NCI-H2029 treated with DMSO at 0.1 percent for 48 hours (cell line): Measurements from ENCODE around the gene RASA3.
"Not testable (repeated sequence)": the region's sequence is repeated elsewhere in the genome, so short reads cannot be mapped to it uniquely, and the experiment has no call there.

Experiments
- DNase-seq: peaks from one replicate; lab custom pipeline; 2025; lab: John Stamatoyannopoulos, UW

RASA3 gene

GRCh38 chr13:114155926-114156883 is 23.8 kb upstream of the RASA3 start:
- DNase-seq, result no peak

DNA sequence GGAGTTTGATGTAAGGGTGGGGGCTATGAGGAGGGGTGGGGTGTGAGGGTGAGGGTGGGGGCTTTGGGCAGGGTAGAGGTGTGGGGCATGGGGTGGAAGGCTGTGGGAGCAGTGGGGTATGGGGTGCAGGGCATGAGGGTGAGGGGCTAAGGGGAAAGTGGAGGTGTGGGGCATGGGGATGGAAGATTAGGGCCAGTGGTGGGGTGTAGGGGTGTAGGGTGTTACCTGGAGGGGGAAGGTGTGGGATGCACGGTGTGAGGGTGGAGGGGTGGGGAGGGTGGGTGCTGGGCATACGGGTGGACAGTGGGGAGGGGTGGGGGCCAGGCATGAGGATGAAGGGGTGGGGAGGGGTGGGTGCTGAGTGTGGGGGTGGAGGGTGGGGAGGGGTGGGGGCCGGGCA is 22.9 kb upstream of the RASA3 start:
- no peak for DNase-seq

GRCh38 chr13:114154476-114154875 is 22.1 kb upstream of the RASA3 start:
- no peak for DNase-seq

GRCh38 chr13:114153485-114154080 is 21.2 kb upstream of the RASA3 start:
- no peak for DNase-seq

GRCh38 chr13:114152831-114153371 is 20.5 kb upstream of the RASA3 start:
- no peak for DNase-seq

GRCh38 chr13:114152285-114152645 is 19.8 kb upstream of the RASA3 start:
- no peak for DNase-seq

DNA sequence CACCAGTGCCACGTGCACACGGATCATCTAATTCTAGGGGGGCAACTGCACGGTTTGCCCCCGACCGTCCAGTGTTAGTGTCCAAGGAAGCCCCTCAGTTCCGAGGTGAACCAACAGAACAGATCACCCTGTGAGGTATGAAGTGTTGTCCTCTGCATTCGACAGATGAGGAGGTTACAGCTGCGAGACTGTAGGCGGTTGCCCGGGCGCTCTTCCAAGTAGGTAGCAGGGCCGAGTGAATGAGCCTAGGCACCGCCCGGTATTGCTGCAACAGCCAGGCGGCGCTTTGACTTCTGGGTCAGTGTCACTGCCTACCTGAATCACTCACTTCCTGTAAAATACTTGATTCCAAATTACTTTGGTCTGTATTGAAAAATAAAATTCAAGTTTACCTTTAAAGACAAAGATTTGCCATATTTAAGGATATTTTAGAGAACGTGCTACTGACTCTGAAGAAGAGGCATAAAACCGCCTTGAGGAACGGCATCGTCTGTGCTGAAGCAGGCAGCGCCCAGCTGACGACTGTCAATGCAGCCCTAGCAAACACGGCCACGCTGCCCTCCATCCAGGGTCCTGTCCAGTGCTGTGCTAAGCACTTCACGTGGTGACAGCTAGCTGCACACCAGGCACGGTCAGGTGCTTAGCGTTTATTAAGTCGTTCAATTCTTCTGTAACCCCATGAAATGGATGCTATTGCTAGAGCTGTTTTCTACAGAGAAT is 19.3 kb upstream of the RASA3 start:
- peak; percentile 60 for DNase-seq

- DNase-seq, result no peak
These were observed 18.6 kb upstream of the RASA3 start for GRCh38 chr13:114151031-114151430.

GRCh38 chr13:114149774-114150740 is 17.6 kb upstream of the RASA3 start:
- peak; percentile 80 for DNase-seq

DNA sequence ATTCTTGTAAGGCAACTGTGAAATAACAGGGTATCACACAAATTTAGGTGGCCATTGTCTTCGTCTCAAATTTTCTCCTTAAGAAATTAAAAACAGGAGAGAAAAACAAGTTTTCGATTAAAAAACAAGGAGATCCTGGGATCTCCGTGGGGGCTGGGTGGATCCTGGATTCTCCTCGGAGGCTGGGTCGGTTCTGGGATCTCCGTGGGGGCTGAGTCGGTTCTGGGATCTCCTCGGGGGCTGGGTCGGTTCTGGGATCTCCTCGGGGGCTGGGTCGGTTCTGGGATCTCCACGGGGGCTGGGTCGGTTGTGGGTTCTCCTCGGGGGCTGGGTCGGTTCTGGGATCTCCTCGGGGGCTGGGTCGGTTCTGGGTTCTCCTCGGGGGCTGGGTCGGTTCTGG is 16.5 kb upstream of the RASA3 start:
- DNase-seq, result not testable (repeated sequence)

DNA sequence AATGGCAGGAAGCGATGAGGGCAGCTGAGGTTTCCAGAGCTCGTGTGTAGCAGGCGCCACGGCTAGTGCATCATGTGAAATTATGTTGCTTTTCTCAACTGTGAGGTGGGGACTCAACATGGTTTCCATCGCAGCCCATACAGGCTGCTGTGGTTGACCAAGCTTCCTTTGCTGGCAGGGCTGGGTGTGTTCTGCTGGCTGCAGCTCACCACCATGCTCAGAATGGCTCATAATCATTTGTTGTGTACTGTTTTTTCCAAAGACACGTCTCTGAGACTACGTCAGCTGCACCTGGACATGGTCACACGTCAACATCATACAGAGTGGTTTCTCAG is 16.1 kb upstream of the RASA3 start:
- DNase-seq, result no peak

GRCh38 chr13:114147803-114148520 is 15.5 kb upstream of the RASA3 start:
- no peak for DNase-seq

- no peak for DNase-seq
These were observed 14.2 kb upstream of the RASA3 start for GRCh38 chr13:114146629-114147028.

DNA sequence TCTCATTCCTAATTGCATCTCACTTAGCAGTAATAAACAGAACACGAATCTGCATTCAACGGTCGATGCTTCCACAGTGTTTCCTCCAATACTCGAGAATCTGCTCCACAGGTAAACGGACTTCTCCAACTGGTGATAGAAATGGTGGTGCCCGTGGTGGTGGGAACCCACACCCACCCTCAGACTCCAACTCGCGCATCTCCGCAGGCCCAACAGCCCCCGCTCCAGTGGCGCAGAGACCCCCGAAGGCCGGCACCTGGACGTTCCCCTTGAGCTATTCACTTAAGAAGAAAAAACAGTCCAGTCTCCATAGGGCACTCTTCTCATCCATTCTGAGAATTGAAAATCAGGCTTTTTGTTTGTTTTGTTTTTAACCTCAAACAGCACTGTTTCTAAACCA is 13.8 kb upstream of the RASA3 start:
- DNase-seq, result no peak

GRCh38 chr13:114145722-114146121 is 13.3 kb upstream of the RASA3 start:
- DNase-seq, result no peak

DNA sequence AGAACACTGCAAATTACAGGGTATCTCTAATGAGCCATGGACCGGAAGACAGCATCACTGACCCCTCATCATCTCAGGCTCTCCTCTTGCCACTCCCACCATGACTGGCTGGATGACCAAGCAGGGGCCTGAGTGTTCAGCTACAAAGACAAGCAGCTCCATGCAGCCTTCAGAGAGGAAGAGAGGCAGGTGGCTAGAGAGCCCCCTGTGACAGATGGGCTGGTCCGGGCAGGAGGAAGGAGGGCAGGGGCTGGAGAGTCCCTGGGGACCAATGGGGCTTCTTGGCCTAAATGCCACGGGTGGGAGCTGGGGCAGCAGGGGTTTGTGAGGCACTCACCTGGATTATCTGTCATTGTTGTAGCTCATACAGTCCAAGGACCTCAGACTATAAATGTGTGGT is 12.8 kb upstream of the RASA3 start:
- no peak for DNase-seq

DNA sequence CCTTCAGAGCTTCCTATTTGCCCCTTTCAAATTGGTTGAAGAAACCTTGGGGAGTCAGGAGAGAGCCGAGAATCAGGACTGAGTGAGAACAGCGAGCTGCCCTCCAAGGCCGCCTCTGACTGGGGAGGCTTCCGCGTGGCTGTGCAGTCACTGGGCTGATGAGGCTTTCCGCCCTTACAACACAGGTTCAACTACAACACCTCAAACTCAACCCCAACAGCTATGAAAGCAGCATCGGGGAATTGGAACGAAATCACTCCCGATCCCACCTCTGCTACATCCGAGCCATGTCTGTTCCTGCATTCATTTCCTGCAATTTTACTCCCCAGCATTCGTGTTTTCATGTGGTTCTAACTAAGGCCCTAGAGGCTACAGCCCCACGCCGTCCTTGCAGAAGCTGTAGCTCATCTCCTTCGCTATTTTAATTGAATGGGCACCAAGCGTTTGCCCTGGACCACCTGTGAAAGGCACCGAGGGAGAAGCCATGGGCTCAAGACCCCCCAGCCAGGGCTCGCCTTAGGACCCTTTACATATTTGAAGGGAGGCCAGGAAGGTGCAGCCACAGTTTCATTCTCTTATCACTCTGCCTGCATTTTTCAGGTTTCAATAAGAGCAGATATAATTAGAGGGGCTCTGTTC is 12.3 kb upstream of the RASA3 start:
- DNase-seq, result no peak

DNA sequence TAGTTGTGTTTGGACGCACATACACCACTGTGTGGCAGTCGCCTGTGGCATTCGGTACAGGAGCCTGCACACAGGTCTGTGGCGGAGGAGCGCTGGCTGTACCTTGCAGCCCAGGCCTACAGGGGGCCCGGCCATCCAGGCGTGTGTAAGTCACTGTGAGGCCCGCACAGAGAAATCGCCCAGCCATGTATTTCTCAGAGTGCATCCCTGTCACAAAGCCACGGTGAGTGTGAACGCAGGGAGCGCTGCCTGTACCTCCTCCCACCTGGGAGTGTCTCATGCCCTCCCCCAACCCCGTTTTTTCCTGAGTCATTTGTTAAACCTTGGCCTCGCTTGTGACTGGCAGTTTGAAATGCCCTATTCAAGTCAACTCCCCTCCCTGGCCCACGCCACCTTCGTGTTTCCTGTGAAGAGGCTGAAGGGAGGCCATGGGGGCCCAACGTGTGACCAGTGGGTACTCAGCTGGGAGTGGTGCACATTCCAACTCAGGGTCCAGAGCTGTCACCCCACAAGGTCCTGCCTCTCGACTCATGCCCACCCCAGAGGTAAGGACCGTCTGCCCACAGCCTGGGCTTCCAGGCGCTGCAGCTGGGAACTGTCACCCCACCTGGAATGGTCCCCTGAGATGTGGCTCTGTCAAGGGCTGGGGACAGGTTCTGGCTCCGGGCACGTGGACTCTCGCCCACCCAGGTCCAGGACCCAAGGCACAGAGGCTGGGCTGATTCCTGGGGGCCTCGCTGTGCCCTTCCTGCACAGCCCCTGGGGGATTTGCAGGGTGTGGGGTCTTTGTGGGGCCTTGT is 11.6 kb upstream of the RASA3 start:
- DNase-seq, result no peak

GRCh38 chr13:114142640-114143490 is 10.4 kb upstream of the RASA3 start:
- peak; percentile 21 for DNase-seq
